Fibroblast of pulmonary artery (primary cell): ENCODE data around the gene SLC22A23.

ENCODE experiments used
- DNase-seq: peaks from one replicate; pipeline ENCODE4 v3.0.0-alpha.2; 2010; ENCODE audit warnings: low read depth
- H3K4me3 ChIP-seq: replicated peaks from 2 replicates; pipeline ENCODE4 v1.5.1; 2011; ENCODE audit warnings: low read depth, mild to moderate bottlenecking, control low read depth, low read length, moderate library complexity
- TF ChIP-seq, protein P1 (sequence below): IDR thresholded peaks from 2 replicates; pipeline ENCODE4 v1.5.1; 2011; ENCODE audit warnings: mild to moderate bottlenecking, control low read depth, low read length, inconsistent platforms; ENCODE audit errors: missing control alignments

The SLC22A23 gene

DNA sequence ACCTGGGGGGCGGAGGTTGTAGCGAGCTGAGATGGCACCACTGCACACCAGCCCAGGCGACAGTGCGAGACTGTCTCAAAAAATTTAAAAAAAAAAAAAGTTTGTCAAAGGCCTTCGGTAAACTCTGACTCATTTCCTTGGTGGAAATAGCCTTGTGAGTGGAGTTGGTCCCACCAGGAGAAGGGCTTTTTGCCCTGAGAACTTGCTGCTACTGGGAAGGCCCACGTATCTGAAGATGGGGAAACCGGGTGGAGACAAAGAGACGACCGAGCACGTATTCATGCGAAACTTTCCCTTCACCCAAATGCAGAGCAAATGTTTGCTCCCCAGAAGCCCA, 51.7 kb downstream of the SLC22A23 start:
- TF ChIP-seq, protein P1, sequence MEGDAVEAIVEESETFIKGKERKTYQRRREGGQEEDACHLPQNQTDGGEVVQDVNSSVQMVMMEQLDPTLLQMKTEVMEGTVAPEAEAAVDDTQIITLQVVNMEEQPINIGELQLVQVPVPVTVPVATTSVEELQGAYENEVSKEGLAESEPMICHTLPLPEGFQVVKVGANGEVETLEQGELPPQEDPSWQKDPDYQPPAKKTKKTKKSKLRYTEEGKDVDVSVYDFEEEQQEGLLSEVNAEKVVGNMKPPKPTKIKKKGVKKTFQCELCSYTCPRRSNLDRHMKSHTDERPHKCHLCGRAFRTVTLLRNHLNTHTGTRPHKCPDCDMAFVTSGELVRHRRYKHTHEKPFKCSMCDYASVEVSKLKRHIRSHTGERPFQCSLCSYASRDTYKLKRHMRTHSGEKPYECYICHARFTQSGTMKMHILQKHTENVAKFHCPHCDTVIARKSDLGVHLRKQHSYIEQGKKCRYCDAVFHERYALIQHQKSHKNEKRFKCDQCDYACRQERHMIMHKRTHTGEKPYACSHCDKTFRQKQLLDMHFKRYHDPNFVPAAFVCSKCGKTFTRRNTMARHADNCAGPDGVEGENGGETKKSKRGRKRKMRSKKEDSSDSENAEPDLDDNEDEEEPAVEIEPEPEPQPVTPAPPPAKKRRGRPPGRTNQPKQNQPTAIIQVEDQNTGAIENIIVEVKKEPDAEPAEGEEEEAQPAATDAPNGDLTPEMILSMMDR = no peak
- no peak overlapping the region for H3K4me3 ChIP-seq
- DNase-seq = peak; percentile 39

DNA sequence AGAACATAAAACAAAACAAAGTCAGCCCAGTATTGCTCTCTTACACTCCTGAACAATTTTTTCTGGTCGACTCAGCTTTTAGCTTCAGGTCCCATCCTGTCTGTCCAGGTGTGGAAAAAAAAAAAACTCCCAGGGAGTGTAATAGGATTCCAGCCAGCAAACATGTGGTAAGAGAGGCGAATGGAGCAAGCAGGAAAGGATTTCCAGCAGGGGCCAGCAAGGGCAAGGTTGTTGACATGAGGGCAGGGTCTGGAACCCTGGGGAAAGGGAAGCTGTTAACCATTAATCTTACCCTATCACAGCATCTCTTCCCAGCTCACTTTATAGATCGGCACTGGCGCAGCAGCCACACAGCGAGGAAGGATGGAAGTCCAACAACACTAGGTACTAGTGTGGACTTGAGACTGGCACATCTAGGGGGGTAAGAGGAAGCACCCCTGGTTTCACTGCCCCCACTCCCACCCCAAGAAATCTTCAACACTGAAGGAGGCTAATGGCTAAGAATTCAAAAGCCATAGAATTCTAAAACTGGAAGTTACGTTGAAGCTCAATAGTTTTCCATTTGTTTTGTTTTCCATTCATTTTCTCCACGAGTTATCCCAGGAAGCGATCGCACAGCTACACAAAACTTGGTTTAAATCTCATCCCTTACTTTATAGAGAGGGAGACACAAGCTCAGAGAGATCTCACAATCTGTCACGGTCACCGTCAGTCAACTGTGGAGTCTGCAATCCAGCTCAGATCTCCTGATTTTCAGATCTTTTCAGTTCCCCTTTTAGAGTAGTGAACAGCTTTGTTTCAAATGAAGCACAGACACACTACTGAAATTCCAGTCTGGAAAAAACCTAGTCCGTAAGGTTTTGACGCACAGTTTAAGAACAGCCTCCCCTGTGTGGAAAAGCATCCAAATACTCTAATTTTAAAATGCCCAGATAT, 53.3 kb downstream of the SLC22A23 start:
- no peak for DNase-seq
- H3K4me3 ChIP-seq = no peak overlapping the region
- TF ChIP-seq, protein P1 = no peak

DNA sequence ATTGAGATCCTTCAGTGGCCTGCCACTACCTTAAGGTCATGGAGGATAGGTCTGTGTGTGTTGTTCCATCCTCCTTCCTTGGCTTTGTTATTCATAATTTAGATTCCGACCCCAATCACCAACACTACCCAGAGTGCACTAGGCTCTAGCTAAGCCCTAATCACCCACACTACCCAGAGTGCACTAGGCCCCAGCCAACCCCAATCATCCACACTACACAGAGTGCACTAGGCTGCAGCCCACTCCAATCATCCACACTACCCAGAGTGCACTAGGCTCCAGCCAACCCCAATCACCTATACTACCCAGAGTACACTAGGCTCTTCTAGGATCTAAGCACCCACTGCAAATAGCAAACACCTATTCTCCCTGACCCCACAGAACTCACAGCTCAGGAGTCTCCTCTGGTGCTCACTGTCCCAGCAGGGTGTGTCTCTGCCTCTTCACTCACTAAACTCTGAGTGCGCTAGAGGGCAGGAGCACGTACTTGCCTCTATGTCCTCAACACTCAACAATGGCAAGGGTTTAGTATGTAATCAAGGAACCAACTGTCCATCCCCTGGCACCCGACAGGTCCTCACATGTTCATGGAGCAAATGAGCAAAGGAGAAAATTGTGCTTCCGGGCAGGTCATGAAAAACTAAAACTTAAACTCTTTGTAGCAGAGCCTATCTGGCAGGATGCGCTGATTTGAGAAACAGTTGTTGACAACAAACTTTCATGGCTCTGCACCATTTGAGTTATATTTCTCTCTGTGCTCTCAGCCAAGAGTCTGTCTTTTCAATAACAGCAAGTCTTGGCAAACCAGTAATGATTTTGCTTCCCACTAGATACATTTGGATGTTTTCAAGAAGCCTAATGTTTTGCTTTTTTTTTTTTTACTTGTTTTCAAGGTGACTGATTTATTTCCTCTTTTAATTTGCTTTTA, 54.3 kb downstream of the SLC22A23 start:
- no peak for DNase-seq
- no peak overlapping the region for H3K4me3 ChIP-seq
- TF ChIP-seq, protein P1 = no peak

GRCh38 chr6:3400162-3400561, 56.7 kb downstream of the SLC22A23 start:
- TF ChIP-seq, protein P1 = no peak
- DNase-seq = no peak
- H3K4me3 ChIP-seq = no peak overlapping the region

- TF ChIP-seq, protein P1 = no peak
- H3K4me3 ChIP-seq = no peak overlapping the region
- DNase-seq = no peak
Observed at GRCh38 chr6:3398755-3399696, 57.8 kb downstream of the SLC22A23 start.

GRCh38 chr6:3398165-3398562, 58.7 kb downstream of the SLC22A23 start:
- no peak for DNase-seq
- TF ChIP-seq, protein P1 = no peak
- no peak overlapping the region for H3K4me3 ChIP-seq
